GM19397 (cell line): ENCODE results near the gene RHOB.

Experiments used
- ATAC-seq: cut with Tn5 transposase; IDR thresholded peaks from one replicate; pipeline ENCODE4 v1.9.1; 2021; ENCODE audit warnings: mild to moderate bottlenecking, moderate library complexity; ENCODE audit not compliant: unreplicated experiment

RHOB gene

DNA sequence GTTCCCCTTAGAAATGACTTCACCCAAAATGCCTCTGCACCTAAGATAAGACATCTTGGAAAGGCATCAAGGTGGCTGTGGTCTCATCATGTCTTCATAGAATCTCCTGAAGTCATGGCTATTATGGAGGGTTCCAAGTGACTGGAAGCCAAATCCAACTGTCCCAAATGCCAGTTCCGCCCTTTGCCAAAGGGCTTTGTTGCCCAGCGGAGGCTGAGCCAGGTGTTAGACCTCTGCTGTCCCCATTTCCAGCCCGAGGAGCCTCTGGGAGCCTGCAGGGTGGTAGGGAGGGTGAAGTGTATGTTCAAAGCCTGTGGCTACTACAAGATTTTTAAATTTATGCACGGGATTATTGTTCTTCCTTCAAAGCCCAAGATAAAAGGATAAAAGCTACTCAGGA lies 25.7 kb downstream of the RHOB start:
- no peak for ATAC-seq

DNA sequence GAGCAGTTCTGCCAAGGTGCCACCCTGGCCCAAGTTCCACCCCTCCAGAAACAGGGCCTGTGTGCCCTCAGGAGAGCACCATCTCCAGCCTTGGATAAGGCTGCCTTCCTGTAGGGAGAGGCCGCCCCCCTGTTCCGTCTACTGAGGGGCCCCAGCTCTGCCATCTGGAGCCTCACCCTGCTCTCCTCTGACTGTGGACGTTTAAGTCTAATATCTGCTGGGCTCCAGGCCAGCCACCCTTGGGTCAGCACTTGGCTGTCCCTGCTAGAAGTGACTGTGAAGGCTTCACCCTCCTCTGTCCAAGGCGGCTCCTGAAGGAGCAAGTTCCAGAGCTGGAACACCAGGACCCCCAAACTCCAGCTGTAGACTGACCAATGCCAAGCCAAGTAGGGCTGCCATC lies 26.3 kb downstream of the RHOB start:
- ATAC-seq: no peak

DNA sequence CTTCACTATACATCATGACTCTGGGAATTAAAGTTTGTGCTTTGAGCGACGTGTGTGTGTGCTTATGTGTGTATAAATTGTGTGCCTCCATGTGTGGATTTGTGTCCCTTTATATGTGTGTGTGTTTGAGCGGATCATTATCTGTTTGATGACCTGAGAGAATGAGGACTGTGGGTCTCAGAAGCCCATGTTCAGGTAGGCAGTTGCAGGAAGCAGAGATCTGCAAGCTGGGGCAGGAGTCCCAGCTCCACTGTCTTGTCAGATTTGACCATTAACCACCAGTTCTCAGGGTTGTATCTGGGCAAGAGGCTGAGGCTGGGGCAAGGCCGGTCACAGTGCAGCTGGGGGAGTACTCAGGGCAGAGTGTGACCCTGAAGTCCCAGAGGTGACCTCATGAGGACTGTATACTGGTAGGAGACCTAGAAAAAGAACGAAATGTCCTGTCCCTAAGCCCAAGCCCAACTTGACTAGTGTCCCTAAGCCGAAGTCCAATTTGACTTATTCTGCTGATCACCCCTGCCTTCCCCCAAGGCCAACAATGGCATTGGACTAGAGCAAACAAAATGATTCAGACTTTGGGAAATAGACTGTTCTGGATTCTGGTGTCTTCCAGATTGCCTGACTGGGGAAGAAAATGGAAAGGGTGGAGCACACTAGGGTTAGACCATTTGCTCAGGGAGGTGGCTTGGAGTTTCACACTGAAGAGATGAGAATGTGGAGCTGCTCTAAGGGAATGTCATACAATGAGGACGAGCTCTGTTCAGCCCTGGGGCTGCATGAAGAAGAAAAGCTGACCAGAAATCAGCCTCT lies 28.1 kb downstream of the RHOB start:
- ATAC-seq: no peak

DNA sequence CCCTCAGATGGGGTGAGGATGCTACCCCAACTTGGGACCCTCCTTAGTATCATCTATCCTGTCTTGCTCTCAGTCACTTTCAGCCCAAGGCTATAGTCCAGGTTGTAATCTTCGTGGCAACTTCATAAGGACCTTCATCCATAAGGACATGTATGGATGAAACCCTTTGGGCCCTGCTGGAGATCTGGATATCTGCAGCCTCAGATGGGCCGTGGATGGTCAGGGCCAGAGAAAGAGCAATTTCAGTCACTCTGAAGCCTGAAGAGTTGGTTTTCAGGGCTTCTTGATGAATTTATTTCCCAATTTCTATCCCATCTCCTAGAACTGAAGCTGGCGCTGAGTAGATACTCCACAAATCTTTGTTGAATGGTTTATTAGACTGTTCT lies 28.7 kb downstream of the RHOB start:
- no peak for ATAC-seq

GRCh38 chr2:20476481-20476880 lies 29.6 kb downstream of the RHOB start:
- ATAC-seq: no peak

DNA sequence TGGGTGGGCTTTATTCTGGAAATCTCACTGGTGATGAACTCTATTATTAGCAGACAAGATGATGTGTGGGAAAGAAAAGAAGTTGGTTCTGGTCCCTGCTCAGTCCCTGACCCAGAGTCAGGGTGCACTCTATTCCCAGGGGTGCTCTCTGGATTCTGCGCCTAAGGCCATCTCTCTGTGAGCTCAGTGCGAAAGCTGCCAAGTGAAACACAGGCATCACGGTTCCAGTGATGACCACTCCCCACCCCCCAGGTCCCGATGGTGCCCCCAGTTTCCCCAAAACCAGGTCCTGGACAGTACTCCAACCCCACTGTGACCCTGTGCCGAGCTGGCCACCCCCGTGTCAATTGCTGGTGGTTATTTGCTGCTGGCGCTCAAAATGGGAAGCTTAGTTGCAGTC lies 30.1 kb downstream of the RHOB start:
- no peak for ATAC-seq

DNA sequence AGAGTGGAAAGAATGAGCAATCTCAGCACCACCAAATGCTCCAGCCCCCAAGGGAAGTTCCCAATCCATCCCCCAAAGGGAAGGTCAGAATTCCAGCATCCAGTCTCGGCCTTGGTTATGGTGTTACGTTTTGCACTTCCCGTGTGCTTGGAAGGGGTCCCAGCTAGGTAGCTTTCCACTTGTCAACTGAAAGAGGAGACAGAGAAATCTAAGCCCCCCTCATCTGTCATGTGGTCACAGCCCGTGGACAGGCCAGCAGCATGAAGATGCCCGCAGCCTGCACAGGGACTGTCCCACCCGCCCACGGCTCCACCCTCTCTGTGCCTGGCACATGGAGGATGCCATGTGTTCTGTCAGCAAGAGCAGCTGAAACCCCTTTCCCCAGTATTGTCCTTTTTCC lies 32.1 kb downstream of the RHOB start:
- no peak for ATAC-seq

DNA sequence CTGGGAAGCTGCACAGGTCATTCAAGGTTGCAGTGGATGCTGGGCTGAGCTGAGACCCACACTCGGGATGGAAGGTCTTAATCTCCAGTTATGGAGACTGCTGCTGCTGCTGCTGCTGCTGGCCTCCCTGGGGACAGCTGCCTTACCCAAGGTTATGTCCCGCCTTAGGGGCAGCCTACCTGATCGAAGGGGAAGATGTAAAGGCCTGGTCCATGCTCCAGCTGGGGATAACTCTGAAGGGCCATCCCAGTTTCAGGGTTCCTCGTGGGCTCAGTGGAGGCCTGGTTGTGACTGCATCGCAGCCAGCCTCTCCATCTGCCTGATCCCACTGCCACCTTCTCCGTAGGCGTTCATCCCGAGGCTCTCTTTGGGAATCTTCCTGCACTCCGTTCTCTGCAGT lies 33.0 kb downstream of the RHOB start:
- ATAC-seq: no peak

DNA sequence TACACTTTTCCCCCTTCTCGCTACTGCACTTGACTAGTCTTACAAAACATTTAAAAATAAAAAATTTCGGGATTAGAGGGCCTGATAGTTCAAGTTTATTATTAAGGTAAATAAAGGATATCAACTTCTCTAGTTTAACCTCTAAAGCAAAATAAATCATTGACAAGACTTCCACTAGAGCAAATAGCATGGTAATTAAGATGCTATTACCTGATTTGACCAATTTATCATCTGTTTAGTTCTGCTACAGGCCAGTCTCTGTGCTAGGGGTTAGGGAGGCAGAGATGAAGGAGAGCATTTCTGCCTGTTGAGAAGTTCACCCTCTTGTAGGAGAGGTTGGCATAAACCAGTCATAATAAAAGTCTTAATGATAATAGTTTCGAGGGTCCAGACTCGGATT lies 34.0 kb downstream of the RHOB start:
- no peak for ATAC-seq

DNA sequence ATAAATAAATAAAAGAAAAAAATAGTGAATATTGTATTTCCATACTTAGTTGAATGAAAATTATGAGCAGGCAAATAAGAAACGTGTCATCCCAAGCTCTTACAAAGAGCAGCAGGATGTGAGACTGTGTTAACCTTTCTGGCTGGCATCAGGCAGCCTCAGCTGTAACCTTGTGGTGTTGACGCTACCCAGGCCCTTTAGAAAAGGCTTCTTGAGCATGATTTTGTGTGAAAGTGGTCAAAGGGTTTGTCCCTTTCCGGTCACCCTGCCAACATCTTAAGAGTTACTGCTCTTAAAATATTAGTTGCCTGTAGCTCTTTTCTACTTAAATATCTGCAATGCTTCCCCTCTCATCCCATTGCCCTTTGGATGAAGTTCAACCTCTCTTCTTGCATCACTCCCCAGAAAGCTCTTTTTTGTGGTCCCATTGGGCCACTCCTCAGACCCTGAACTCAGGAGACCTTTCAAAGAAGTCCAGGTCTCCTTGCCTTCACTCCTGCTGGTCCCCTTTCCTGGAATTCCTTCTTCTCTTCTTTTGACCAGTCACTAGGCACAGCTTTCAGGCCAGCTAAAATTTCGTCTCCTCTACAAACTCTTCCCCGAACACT lies 35.0 kb downstream of the RHOB start:
- no peak for ATAC-seq

DNA sequence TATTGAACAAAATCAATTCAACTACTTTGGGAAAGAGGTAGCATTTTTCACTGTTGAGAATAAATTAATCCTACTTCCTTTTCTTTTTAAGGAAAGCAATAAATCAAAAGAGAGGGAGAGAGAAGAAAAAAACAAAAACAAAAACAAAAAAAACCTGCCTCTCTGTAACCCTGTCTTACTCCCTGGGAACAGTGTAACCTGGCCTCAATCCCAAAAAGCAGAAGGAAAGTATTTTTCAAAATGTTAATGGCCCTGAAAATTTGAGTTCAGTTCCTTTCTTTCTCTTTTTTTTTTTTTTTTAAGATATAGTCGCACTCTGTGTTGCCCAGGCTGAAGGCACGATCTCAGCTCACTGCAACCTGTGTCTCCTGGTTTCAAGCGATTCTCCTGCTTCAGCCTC lies 35.9 kb downstream of the RHOB start:
- no peak for ATAC-seq

GRCh38 chr2:20483194-20483895 lies 36.5 kb downstream of the RHOB start:
- ATAC-seq: no peak

- ATAC-seq: no peak
Observed at GRCh38 chr2:20484034-20484617, 37.3 kb downstream of the RHOB start.

DNA sequence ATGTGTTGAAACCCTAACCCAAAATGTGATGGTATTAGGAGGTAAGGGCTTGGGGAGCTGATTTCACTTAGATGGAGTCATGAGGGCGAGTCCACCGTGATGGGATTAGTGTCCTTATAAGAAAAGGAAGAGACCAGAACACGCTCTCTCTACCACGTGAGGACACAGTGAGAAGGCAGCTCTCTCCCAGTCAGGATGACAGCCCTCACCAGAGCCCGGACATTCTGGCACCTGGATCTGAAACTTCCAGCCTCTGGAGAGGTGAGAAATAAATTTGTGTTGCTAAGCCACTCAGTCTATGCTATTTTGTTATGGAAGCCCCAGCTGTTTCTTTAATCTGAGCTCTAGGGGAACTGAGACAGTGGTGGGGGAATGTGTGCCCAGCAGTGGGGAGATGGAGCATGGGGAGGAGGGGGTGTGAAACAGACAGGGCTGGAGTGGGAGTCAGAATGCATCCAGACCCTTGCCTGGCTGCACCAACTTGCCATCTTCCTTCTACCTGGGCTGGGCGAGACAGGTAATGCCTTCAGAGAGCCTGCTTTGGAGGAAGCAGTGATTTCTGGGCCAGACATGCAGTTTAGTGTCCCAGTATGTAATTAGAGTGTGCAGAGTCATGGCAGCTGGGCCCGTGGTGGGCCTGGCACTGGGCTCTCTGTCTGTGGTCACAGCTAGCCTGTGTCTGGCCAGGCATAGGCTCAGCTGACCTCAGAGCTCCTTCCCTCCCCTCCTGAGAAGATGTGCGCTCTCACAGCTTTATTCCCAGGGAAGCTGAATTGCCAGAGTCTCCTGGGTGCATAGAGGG lies 38.1 kb downstream of the RHOB start:
- no peak for ATAC-seq

DNA sequence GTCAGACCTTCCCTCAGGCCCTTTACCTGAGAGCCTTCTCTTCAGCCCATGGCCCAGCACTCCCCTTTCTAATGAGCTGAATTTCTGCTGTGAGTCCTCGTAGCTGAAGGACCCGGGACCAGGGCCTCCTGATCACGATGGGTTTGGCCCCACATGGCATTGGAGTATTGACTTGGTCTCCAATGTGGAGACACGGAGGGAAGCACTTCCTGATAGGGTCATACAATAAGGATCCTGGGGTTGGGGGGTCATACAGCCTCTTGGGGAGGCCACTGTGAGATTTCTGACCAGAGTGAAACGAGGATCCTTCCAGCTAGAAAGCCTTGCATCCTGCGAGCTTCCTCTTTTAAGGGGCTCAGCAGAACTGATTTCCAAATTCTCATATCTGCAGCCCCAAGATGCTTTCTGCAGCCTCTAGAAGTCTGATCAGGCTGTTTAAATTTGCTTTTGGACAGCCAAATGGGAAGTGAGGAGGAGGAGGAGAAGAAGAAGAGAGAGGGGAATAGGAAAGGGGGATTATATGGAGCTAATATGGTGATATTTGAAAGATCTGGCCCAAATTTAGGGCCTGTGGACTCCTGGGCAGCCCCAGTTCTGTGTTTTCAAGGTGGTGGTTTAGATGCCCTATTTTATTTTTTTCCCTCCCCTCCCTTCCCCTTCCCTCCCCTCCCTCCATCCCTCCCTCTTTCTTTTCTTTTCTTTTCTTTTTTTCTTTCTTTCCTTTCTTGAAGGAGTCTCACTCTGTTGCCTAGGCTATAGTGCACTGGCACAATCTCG lies 38.9 kb downstream of the RHOB start:
- no peak for ATAC-seq

DNA sequence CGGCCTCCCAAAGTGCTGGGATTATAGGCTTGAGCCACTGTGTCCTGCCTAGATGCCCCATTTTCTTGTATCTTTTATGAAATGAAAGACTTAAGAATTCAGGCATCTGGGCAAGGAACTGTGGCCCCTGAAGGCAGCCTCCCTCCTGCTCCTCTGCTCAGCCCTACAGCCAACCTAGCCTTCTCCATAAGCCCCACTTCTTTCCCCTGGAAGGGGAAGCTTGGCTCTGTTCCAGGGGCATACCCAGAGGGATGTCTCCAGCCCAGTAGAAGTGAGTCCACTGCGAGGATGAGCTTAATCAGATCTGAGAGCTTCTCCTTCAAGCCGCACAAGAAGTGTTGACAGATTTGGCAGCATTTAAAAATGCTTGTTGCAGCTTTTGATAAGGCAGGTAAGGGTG lies 39.7 kb downstream of the RHOB start:
- no peak for ATAC-seq

DNA sequence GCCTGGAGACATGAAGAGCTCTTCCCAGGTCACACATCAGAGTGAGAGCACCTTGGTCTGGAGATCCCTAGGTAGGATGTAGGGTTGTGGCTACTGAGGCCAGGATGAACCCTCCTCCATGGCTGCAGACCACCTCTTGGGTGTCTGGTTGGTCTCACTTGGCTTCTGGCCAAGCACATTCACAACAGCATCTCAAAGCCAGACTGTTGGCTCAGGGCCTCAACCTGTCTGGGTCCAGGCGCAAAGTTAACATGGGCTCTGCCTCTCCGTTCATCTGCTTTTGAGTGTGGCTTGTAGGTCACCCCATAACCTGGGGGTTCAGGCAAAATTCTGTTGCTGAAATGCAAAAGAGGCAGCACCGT lies 40.1 kb downstream of the RHOB start:
- no peak for ATAC-seq

DNA sequence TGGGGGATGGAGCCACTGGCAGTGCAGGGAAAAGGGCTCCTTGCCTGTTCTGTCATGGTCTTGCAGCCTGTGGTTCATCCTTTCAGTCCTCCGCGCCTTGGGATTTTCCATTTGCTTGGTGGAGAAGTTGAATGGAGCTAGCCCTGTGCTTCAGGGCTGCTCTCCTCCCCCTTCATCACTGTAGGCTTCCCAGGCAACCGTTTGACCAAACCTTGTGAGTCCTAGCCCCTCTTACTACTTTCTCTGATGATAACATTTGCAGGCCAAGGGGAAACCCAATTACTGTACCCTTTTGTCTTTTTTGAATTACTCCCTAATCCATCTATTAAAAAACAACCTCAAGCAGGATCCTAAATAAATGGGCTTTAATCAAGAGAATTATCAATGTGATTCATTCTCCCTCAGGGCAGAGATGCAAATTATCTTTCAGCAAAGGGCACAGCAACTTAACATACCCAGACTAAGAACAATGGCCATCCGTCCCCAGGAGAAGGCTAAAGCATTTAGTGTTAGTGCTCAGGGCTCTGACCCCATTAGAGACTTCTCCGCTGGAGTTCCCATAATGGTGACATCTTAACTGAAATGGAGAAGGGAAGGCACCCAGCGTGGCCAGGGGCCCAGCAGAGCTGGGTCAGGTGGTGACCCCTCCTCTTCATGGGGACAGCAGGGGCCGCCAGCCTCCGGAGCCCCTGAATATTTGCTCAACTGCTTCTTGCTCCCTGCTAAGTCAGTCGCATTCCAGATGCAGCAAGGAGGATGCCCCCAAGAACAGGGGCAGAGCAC lies 40.7 kb downstream of the RHOB start:
- no peak for ATAC-seq

- no peak for ATAC-seq
Observed at GRCh38 chr2:20488201-20488641, 41.3 kb downstream of the RHOB start.
